HEK293 (cell line): ENCODE results near the gene SCYGR1.

Source experiments
- CTCF ChIA-PET: fragments of 350-600 bp; formaldehyde crosslinking; extraction: SDS; loops from one replicate; lab custom pipeline; 2021; ENCODE audit warnings: antibody characterized with exemption; lab: Yijun Ruan, JAX
- POLR2A ChIA-PET: fragments of 300-600 bp; formaldehyde crosslinking; extraction: SDS; loops from one replicate; lab custom pipeline; 2020; ENCODE audit warnings: antibody characterized with exemption, inconsistent platforms; lab: Yijun Ruan, JAX
- H3K27ac ChIP-seq: fragments of 200-500 bp; sonication (Bioruptor generic); 2 replicates; pipeline ENCODE4 v1.5.1; 2014; ENCODE audit warnings: low read depth, low read length, control low read depth, inconsistent platforms; ENCODE audit errors: extremely low read depth
- H3K36me3 ChIP-seq, 2 experiments: fragments of 200-500 bp in 1 of 2; sonication (Bioruptor generic) in 1 of 2; 1 replicate in 1 of 2; 2 replicates in 1 of 2; pipeline ENCODE4 v1.5.1; 2014 to 2017; ENCODE audit warnings: inconsistent platforms in 2 of 2, low read length in 2 of 2; ENCODE audit not compliant: control insufficient read depth in 2 of 2, insufficient read depth in 1 of 2
- H3K4me1 ChIP-seq: fragments of 200-500 bp; sonication (Bioruptor generic); 2 replicates; pipeline ENCODE4 v1.5.1; 2014; ENCODE audit warnings: mild to moderate bottlenecking, low read length, inconsistent platforms; ENCODE audit not compliant: control insufficient read depth, insufficient read depth
- H3K4me3 ChIP-seq: 2 replicates; pipeline ENCODE4 v1.5.1; 2011; ENCODE audit warnings: low read depth, mild to moderate bottlenecking, control low read depth, low read length, moderate library complexity
- H3K9me3 ChIP-seq: fragments of 200-500 bp; sonication (Bioruptor generic); 2 replicates; pipeline ENCODE4 v1.5.1; 2014; ENCODE audit warnings: low read depth, low read length, inconsistent platforms; ENCODE audit not compliant: control insufficient read depth, insufficient read depth
- BCL11A ChIP-seq: fragments of 450-650 bp; formaldehyde crosslinking; IDR thresholded peaks from 2 replicates; pipeline ENCODE4 v1.5.1; 2016; ENCODE audit warnings: low read depth, missing biosample characterization, missing genetic modification characterization
- HOXA7 ChIP-seq: sonication (generic); formaldehyde crosslinking; IDR thresholded peaks from 2 replicates; pipeline ENCODE4 v1.8.1; 2022; ENCODE audit warnings: missing genetic modification reagents, borderline replicate concordance
- KLF1 ChIP-seq: fragments of 450-650 bp; formaldehyde crosslinking; IDR thresholded peaks from 2 replicates; pipeline ENCODE4 v1.5.1; 2016; ENCODE audit warnings: missing biosample characterization, missing genetic modification characterization
- PRDM1 ChIP-seq: fragments of 450-650 bp; formaldehyde crosslinking; IDR thresholded peaks from 2 replicates; pipeline ENCODE4; 2016; ENCODE audit warnings: missing biosample characterization, missing genetic modification characterization
- ZBTB48 ChIP-seq: fragments of 450-650 bp; formaldehyde crosslinking; IDR thresholded peaks from 2 replicates; pipeline ENCODE4 v1.5.1; 2016; ENCODE audit warnings: missing biosample characterization, missing genetic modification characterization
- ZFP37 ChIP-seq: fragments of 450-650 bp; formaldehyde crosslinking; IDR thresholded peaks from 2 replicates; pipeline ENCODE4 v1.5.1; 2016; ENCODE audit warnings: missing biosample characterization, missing genetic modification characterization
- ZFP41 ChIP-seq: fragments of 450-650 bp; formaldehyde crosslinking; IDR thresholded peaks from 2 replicates; pipeline ENCODE4 v1.5.1; 2016; ENCODE audit warnings: missing biosample characterization, missing genetic modification characterization, borderline replicate concordance
- ZNF140 ChIP-seq: fragments of 450-650 bp; formaldehyde crosslinking; IDR thresholded peaks from 2 replicates; pipeline ENCODE4 v1.5.1; 2016; ENCODE audit warnings: missing biosample characterization, missing genetic modification characterization
- ZNF16 ChIP-seq: fragments of 450-650 bp; formaldehyde crosslinking; IDR thresholded peaks from 2 replicates; pipeline ENCODE4 v1.5.1; 2016; ENCODE audit warnings: low read depth, missing biosample characterization, missing genetic modification characterization
- ZNF174 ChIP-seq: fragments of 450-650 bp; formaldehyde crosslinking; IDR thresholded peaks from 2 replicates; pipeline ENCODE4 v1.5.0; 2017; ENCODE audit warnings: missing biosample characterization, mild to moderate bottlenecking, missing genetic modification characterization
- ZNF239 ChIP-seq: fragments of 450-650 bp; formaldehyde crosslinking; IDR thresholded peaks from 2 replicates; pipeline ENCODE4 v1.5.1; 2016; ENCODE audit warnings: missing biosample characterization, missing genetic modification characterization
- ZNF354C ChIP-seq: fragments of 450-650 bp; formaldehyde crosslinking; IDR thresholded peaks from 2 replicates; pipeline ENCODE4 v1.5.1; 2016; ENCODE audit warnings: missing biosample characterization, missing genetic modification characterization, low read depth, borderline replicate concordance
- ZNF426 ChIP-seq: fragments of 450-650 bp; formaldehyde crosslinking; IDR thresholded peaks from 2 replicates; pipeline ENCODE4 v1.5.1; 2017; ENCODE audit warnings: missing biosample characterization, missing genetic modification characterization, mild to moderate bottlenecking, inconsistent platforms, moderate library complexity
- ZNF529 ChIP-seq: fragments of 450-650 bp; formaldehyde crosslinking; IDR thresholded peaks from 2 replicates; pipeline ENCODE4 v1.5.1; 2017; ENCODE audit warnings: missing genetic modification characterization, missing biosample characterization; ENCODE audit not compliant: insufficient replicate concordance
- ZNF544 ChIP-seq: fragments of 450-650 bp; formaldehyde crosslinking; IDR thresholded peaks from 2 replicates; pipeline ENCODE4 v1.5.0; 2017; ENCODE audit warnings: missing biosample characterization, missing genetic modification characterization
- ZNF561 ChIP-seq: fragments of 450-650 bp; IDR thresholded peaks from 2 replicates; pipeline ENCODE4 v1.5.1; 2018; ENCODE audit warnings: missing biosample characterization, missing genetic modification characterization, borderline replicate concordance
- ZNF654 ChIP-seq: fragments of 450-650 bp; formaldehyde crosslinking; IDR thresholded peaks from 2 replicates; pipeline ENCODE4 v1.5.1; 2016; ENCODE audit warnings: low read depth, missing biosample characterization, missing genetic modification characterization
- ZNF76 ChIP-seq: fragments of 450-650 bp; formaldehyde crosslinking; IDR thresholded peaks from 2 replicates; pipeline ENCODE4; 2016; ENCODE audit warnings: low read depth, missing biosample characterization, missing genetic modification characterization, borderline replicate concordance
- ZSCAN16 ChIP-seq: fragments of 450-650 bp; formaldehyde crosslinking; IDR thresholded peaks from 2 replicates; pipeline ENCODE4 v1.5.1; 2016; ENCODE audit warnings: missing biosample characterization, missing genetic modification characterization
- TF ChIP-seq, protein P1 (sequence below): fragments of 450-650 bp; formaldehyde crosslinking; IDR thresholded peaks from 2 replicates; pipeline ENCODE4 v1.5.1; 2016; ENCODE audit warnings: missing biosample characterization, missing genetic modification characterization
- TF ChIP-seq, protein P2 (sequence below): fragments of 450-650 bp; formaldehyde crosslinking; IDR thresholded peaks from 2 replicates; pipeline ENCODE4 v1.5.1; 2016; ENCODE audit warnings: missing biosample characterization, missing genetic modification characterization
- TF ChIP-seq, protein P3 (sequence below): fragments of 450-650 bp; formaldehyde crosslinking; IDR thresholded peaks from 2 replicates; pipeline ENCODE4 v1.5.1; 2016; ENCODE audit warnings: missing biosample characterization, missing genetic modification characterization
- TF ChIP-seq, protein P4 (sequence below): fragments of 450-650 bp; formaldehyde crosslinking; IDR thresholded peaks from 2 replicates; pipeline ENCODE4 v1.5.1; 2016; ENCODE audit warnings: missing biosample characterization, missing genetic modification characterization
- TF ChIP-seq, protein P5 (sequence below): fragments of 450-650 bp; IDR thresholded peaks from 2 replicates; pipeline ENCODE4 v1.5.1; 2018; ENCODE audit warnings: missing biosample characterization, mild to moderate bottlenecking, missing genetic modification characterization

Gene SCYGR1

DNA sequence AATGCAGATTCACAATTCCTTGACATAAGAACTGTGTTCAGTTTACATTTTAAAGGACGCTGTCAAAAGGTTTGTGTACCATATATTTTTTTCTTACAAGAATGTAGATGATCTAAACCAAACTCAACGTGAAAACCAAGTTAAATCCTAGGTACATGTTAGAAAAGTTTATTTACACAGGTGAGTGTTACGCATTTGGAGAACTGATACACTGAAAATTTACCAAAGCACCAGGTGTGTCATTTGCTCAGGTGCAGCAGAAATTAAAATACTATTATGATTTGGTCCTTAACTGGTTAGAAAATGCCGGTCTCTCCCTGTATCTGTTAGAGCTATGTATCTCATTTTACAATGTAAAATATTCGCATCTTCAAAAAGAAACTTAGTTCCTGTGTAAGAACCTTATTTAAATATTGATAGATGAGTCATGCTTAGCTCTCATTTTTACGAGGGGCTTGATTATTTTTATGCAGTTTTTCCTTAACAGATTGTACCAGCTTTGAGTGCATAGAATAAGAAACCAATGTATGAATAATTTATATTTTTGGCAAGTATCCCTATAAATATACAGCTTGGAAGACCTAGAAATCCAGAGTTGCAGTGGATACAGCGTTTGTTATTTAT, 37.6 kb downstream of the SCYGR1 start (continued):
- TF ChIP-seq ZNF140 (tag by site-specific recombination) (no peak), KLF1 (tag by site-specific recombination) (no peak), HOXA7 (CRISPR knock-in tag) (no peak), ZNF354C (no peak), ZNF654 (no peak), ZNF174 (no peak)
- TF ChIP-seq, protein P1, sequence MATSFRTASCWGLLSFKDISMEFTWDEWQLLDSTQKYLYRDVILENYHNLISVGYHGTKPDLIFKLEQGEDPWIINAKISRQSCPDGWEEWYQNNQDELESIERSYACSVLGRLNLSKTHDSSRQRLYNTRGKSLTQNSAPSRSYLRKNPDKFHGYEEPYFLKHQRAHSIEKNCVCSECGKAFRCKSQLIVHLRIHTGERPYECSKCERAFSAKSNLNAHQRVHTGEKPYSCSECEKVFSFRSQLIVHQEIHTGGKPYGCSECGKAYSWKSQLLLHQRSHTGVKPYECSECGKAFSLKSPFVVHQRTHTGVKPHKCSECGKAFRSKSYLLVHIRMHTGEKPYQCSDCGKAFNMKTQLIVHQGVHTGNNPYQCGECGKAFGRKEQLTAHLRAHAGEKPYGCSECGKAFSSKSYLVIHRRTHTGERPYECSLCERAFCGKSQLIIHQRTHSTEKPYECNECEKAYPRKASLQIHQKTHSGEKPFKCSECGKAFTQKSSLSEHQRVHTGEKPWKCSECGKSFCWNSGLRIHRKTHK (tag by site-specific recombination): no peak
- TF ChIP-seq, protein P2, sequence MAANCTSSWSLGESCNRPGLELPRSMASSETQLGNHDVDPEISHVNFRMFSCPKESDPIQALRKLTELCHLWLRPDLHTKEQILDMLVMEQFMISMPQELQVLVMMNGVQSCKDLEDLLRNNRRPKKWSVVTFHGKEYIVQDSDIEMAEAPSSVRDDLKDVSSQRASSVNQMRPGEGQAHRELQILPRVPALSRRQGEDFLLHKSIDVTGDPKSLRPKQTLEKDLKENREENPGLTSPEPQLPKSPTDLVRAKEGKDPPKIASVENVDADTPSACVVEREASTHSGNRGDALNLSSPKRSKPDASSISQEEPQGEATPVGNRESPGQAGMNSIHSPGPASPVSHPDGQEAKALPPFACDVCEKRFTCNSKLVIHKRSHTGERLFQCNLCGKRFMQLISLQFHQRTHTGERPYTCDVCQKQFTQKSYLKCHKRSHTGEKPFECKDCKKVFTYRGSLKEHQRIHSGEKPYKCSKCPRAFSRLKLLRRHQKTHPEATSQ: no peak
- TF ChIP-seq, protein P3, sequence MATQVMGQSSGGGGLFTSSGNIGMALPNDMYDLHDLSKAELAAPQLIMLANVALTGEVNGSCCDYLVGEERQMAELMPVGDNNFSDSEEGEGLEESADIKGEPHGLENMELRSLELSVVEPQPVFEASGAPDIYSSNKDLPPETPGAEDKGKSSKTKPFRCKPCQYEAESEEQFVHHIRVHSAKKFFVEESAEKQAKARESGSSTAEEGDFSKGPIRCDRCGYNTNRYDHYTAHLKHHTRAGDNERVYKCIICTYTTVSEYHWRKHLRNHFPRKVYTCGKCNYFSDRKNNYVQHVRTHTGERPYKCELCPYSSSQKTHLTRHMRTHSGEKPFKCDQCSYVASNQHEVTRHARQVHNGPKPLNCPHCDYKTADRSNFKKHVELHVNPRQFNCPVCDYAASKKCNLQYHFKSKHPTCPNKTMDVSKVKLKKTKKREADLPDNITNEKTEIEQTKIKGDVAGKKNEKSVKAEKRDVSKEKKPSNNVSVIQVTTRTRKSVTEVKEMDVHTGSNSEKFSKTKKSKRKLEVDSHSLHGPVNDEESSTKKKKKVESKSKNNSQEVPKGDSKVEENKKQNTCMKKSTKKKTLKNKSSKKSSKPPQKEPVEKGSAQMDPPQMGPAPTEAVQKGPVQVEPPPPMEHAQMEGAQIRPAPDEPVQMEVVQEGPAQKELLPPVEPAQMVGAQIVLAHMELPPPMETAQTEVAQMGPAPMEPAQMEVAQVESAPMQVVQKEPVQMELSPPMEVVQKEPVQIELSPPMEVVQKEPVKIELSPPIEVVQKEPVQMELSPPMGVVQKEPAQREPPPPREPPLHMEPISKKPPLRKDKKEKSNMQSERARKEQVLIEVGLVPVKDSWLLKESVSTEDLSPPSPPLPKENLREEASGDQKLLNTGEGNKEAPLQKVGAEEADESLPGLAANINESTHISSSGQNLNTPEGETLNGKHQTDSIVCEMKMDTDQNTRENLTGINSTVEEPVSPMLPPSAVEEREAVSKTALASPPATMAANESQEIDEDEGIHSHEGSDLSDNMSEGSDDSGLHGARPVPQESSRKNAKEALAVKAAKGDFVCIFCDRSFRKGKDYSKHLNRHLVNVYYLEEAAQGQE (tag by site-specific recombination): no peak
- TF ChIP-seq, all 188 proteins: peak for 0

DNA sequence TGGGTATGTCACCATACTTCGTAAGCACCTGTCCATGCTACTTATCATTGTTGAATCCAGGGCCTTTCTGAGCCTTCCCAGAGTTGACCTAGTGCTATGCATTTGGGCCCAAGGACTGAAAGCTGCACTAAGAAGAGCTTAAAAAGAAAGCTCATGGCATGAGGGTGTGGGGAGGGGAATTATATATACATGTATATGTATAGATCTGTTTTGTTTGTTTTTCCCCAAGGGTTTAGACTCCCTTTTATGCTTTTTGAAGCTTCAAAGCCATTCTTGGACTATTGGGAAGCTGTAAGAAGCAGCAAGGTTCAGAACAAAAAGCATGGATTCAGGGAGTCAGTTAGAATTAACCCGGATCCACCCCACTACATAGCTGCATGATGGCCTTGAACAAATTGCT, 39.4 kb downstream of the SCYGR1 start:
- H3K9me3 ChIP-seq: no peaks in the 10 kb centered on the region
- CTCF ChIA-PET: interaction anchor here (1.1 kb wide), 1 partner anchor 27 kb away, joined by 3 read pairs; no protein-coding TSS in a partner anchor
- TF ChIP-seq, protein P4, sequence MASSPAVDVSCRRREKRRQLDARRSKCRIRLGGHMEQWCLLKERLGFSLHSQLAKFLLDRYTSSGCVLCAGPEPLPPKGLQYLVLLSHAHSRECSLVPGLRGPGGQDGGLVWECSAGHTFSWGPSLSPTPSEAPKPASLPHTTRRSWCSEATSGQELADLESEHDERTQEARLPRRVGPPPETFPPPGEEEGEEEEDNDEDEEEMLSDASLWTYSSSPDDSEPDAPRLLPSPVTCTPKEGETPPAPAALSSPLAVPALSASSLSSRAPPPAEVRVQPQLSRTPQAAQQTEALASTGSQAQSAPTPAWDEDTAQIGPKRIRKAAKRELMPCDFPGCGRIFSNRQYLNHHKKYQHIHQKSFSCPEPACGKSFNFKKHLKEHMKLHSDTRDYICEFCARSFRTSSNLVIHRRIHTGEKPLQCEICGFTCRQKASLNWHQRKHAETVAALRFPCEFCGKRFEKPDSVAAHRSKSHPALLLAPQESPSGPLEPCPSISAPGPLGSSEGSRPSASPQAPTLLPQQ (tag by site-specific recombination): no peak
- TF ChIP-seq ZNF426 (tag by site-specific recombination) (no peak), ZNF76 (tag by site-specific recombination) (no peak), ZNF529 (tag by site-specific recombination) (no peak), ZNF239 (no peak), PRDM1 (no peak), ZNF16 (no peak), ZNF561 (tag by site-specific recombination) (no peak), ZFP41 (tag by site-specific recombination) (no peak), ZNF544 (tag by site-specific recombination) (no peak), BCL11A (no peak), ZSCAN16 (tag by site-specific recombination) (no peak), ZBTB48 (tag by site-specific recombination) (no peak), ZNF140 (tag by site-specific recombination) (no peak), ZFP37 (tag by site-specific recombination) (no peak)
- TF ChIP-seq, protein P5, sequence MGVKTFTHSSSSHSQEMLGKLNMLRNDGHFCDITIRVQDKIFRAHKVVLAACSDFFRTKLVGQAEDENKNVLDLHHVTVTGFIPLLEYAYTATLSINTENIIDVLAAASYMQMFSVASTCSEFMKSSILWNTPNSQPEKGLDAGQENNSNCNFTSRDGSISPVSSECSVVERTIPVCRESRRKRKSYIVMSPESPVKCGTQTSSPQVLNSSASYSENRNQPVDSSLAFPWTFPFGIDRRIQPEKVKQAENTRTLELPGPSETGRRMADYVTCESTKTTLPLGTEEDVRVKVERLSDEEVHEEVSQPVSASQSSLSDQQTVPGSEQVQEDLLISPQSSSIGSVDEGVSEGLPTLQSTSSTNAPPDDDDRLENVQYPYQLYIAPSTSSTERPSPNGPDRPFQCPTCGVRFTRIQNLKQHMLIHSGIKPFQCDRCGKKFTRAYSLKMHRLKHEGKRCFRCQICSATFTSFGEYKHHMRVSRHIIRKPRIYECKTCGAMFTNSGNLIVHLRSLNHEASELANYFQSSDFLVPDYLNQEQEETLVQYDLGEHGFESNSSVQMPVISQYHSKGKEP (tag by site-specific recombination): no peak
- H3K36me3 ChIP-seq: peaks cover 6 to 56% of the 10 kb centered on the region in 2 experiments
- H3K4me1 ChIP-seq: 0 out of 2 replicates have a peak, but pooled peaks cover 2% of the 10 kb centered on the region
- POLR2A ChIA-PET: no interaction called here
- H3K27ac ChIP-seq: no peak overlapping the region
- H3K4me3 ChIP-seq: no peak overlapping the region
